Mucosa of stomach (tissue), 1 donor: ENCODE results near the gene RNF213.
"Not testable (repeated sequence)": the region's sequence is repeated elsewhere in the genome, so short reads cannot be mapped to it uniquely, and the experiment has no call there.

Source experiments
- H3K27me3 ChIP-seq: one replicate; pipeline ENCODE4 v1.7.0; 2013; ENCODE audit warnings: mild to moderate bottlenecking, low read length; ENCODE audit not compliant: control insufficient read depth, insufficient read depth
- H3K36me3 ChIP-seq: one replicate; pipeline ENCODE4 v1.7.0; 2013; ENCODE audit warnings: low read length; ENCODE audit not compliant: control insufficient read depth, insufficient read depth
- H3K4me1 ChIP-seq: one replicate; pipeline ENCODE4 v1.7.0; 2013; ENCODE audit warnings: mild to moderate bottlenecking, low read length; ENCODE audit not compliant: control insufficient read depth, insufficient read depth
- H3K4me3 ChIP-seq: one replicate; pipeline ENCODE4 v1.7.0; 2013; ENCODE audit warnings: low read length
- H3K9ac ChIP-seq: one replicate; pipeline ENCODE4 v1.7.0; 2013; ENCODE audit warnings: mild to moderate bottlenecking, low read length, moderate library complexity
- H3K9me3 ChIP-seq: one replicate; pipeline ENCODE4 v1.7.0; 2013; ENCODE audit warnings: mild to moderate bottlenecking, low read length, moderate library complexity; ENCODE audit not compliant: control insufficient read depth
- donor health status: Pancreatic carcinoma.

RNF213 gene

GRCh38 chr17:80295146-80295545 lies 34.5 kb downstream of the RNF213 start:
- Histone ChIP-seq H3K9me3 (no peaks in the 10 kb centered on the region), H3K36me3 (peaks cover 26% of the 10 kb centered on the region), H3K9ac (no peak overlapping the region), H3K4me1 (no peaks in the 10 kb centered on the region), H3K4me3 (no peak overlapping the region), H3K27me3 (no peaks in the 10 kb centered on the region)

- Histone ChIP-seq H3K4me1 (no peaks in the 10 kb centered on the region), H3K9ac (no peak overlapping the region), H3K36me3 (peaks cover 22% of the 10 kb centered on the region), H3K4me3 (no peak overlapping the region), H3K9me3 (no peaks in the 10 kb centered on the region), H3K27me3 (no peaks in the 10 kb centered on the region)
Measured at GRCh38 chr17:80295559-80295958, 34.9 kb downstream of the RNF213 start.

GRCh38 chr17:80296221-80296620 lies 35.6 kb downstream of the RNF213 start:
- H3K4me1 ChIP-seq, result no peaks in the 10 kb centered on the region
- peaks cover 22% of the 10 kb centered on the region for H3K36me3 ChIP-seq
- no peak overlapping the region for H3K4me3 ChIP-seq
- no peaks in the 10 kb centered on the region for H3K27me3 ChIP-seq
- no peak overlapping the region for H3K9ac ChIP-seq
- H3K9me3 ChIP-seq, result no peaks in the 10 kb centered on the region

DNA sequence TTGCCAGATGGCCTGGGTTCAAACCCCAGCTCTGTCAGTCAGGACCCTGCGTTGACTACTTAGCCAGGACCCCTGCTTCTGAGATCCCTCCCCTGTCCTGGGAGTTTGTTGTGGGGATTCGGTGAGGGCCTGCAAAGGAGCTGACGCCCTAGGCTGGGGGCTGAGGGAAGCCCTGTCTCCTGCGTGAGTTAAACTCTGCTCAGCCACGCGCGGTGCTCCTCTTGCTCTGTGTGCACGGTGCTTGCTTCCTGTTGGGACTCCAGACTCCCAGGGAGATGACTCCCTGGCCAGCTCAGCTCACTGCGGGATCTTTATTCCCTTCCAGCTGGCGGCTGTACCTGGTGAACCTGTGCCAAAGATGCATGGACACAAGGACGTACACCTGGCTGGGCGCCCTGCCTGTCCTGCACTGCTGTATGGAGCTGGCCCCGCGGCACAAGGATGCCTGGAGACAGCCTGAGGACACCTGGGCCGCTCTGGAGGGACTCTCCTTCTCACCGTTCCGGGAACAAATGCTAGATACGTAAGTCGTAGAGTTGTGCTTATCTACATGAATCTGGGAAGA lies 37.4 kb downstream of the RNF213 start:
- H3K4me1 ChIP-seq, result no peaks in the 10 kb centered on the region
- H3K9ac ChIP-seq, result no peak overlapping the region
- peaks cover 19% of the 10 kb centered on the region for H3K36me3 ChIP-seq

GRCh38 chr17:80299350-80300100 lies 38.9 kb downstream of the RNF213 start:
- not testable (repeated sequence) for H3K9me3 ChIP-seq, H3K4me1 ChIP-seq, H3K9ac ChIP-seq, H3K27me3 ChIP-seq, H3K4me3 ChIP-seq
- H3K36me3 ChIP-seq, result peaks cover 21% of the 10 kb centered on the region

More for the DNA sequence above, 37.4 kb downstream of the RNF213 start:
- Histone ChIP-seq H3K27me3 (no peaks in the 10 kb centered on the region), H3K9me3 (no peaks in the 10 kb centered on the region), H3K4me3 (no peak overlapping the region)

- peaks cover 14% of the 10 kb centered on the region for H3K36me3 ChIP-seq
- not testable (repeated sequence) for H3K9ac ChIP-seq, H3K27me3 ChIP-seq, H3K4me1 ChIP-seq, H3K9me3 ChIP-seq, H3K4me3 ChIP-seq
Measured at GRCh38 chr17:80300756-80301155, 40.1 kb downstream of the RNF213 start.

- no peaks in the 10 kb centered on the region for H3K9me3 ChIP-seq
- no peak overlapping the region for H3K9ac ChIP-seq
- H3K4me3 ChIP-seq, result no peak overlapping the region
- peaks cover 13% of the 10 kb centered on the region for H3K36me3 ChIP-seq
- H3K4me1 ChIP-seq, result no peaks in the 10 kb centered on the region
- no peaks in the 10 kb centered on the region for H3K27me3 ChIP-seq
Measured at GRCh38 chr17:80303824-80304223, 43.2 kb downstream of the RNF213 start.

DNA sequence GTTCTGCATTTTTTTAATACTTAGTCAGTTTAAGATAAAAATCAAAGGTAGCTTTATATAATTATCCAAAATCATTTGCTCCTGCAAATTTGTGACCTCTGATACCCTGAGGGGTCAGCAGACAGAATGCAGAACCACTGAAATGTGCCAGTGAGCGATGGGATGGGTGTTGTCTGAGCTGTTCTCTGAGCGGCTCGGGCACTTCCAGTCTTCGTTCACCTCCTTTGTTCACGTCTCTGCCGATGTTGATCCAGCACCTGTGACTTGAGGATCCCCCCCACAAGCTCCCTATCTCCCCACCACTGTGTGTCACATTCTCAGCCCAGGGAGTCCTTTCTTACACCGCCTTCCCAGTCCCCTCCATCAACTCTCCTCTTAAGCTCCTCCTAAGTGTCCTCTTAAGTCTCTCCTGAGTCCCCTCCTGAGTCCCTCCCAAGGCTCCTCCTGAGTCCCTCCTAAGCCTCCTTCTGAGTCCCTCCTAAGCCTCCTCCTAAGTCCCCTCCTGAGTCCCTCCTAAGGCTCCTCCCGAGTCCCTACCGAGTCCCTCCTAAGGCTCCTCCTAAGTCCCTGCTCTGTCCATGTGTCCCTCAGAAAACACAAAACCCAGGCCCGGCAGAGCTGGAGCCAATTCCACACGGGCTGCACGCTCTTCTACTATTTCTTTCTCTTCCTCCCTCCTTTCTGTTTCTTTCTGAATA lies 47.5 kb downstream of the RNF213 start:
- Histone ChIP-seq H3K27me3 (no peaks in the 10 kb centered on the region), H3K36me3 (peaks cover 15% of the 10 kb centered on the region)

DNA sequence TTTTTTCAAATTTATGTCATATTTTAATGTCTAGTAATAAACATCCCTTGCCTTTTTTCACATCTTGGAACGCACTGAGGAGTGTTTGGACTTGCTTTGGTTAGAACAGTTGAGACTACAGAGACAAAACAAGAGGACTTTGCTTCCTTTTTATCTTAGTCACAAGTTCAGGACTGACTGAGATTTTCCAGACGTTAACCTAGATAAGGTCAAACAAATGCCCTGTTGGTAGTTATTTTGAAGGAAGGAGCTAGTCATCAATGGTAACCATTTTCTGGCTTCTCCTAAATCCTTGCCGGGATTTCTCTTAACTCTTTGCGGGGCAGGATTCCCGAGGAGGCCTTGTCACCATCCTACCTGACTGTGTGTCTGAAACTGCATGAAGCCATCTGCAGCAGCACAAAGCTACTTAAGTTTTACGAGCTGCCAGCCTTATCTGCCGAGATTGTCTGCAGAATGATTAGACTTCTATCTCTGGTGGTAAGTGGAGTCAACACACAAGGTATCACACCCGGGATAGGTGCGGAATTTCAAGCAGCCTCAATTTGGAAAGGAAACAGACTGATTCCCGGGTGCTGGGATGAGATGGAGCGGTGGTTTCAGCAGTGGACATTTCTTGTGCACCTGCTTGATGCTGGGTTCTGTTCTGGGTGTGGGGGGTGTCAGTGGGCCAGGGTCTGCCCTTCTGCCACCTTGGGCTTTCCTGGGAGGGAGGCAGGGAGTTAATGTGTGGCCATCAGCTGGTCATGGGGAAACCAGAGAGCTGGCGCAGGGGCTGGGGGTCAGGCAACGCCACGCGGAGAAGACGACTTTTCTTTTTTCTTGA lies 48.3 kb downstream of the RNF213 start:
- Histone ChIP-seq H3K27me3 (no peaks in the 10 kb centered on the region), H3K4me1 (no peaks in the 10 kb centered on the region), H3K4me3 (no peak overlapping the region), H3K9ac (no peak overlapping the region), H3K36me3 (peaks cover 17% of the 10 kb centered on the region), H3K9me3 (no peaks in the 10 kb centered on the region)

More for the DNA sequence above, 47.5 kb downstream of the RNF213 start:
- Histone ChIP-seq H3K4me3 (no peak overlapping the region), H3K4me1 (no peaks in the 10 kb centered on the region), H3K9ac (no peak overlapping the region), H3K9me3 (no peaks in the 10 kb centered on the region)

- H3K36me3 ChIP-seq, result peaks cover 17% of the 10 kb centered on the region
- H3K4me3 ChIP-seq, result no peak overlapping the region
- no peaks in the 10 kb centered on the region for H3K27me3 ChIP-seq
- no peaks in the 10 kb centered on the region for H3K4me1 ChIP-seq
- H3K9ac ChIP-seq, result no peak overlapping the region
- no peaks in the 10 kb centered on the region for H3K9me3 ChIP-seq
Measured at GRCh38 chr17:80311216-80311827, 50.7 kb downstream of the RNF213 start.

DNA sequence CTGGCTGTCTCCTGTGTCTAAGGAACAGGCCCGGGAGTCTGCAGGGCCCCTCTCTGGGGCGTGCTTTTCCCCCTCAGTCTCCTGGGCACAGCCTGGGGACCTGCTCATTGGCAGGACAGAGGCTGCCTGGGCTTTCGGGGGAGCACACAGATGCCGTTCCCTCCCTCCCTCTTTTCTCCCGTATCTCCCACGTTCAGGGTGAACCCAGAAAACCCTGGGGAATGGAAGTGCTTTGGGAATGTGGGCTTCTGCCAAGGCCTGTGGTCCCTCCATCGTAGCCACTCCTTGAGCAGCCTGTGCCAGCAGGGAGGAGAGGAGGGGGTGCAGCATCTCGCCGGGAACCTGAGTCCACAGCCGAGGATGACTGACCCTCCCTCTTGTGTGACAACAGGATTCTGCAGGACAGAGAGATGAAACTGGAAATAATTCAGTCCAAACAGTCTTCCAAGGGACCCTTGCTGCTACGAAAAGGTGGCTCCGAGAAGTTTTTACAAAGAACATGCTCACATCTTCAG lies 52.0 kb downstream of the RNF213 start:
- no peaks in the 10 kb centered on the region for H3K9me3 ChIP-seq
- no peaks in the 10 kb centered on the region for H3K27me3 ChIP-seq
- H3K4me3 ChIP-seq, result no peak overlapping the region
- H3K9ac ChIP-seq, result no peak overlapping the region
- peaks cover 17% of the 10 kb centered on the region for H3K36me3 ChIP-seq
- H3K4me1 ChIP-seq, result no peaks in the 10 kb centered on the region
